22Rv1 (cell line): ENCODE measurements around the gene MAST2.
A peak's percentile ranks its signal among the peaks of the same experiment; 100 is the strongest.

Experiments used
- H3K27ac ChIP-seq: fragments of 450-650 bp; 2 replicates; pipeline ENCODE4 v1.5.1; 2017
- ZFX ChIP-seq: fragments of 450-650 bp; IDR thresholded peaks from 2 replicates; pipeline ENCODE4 v1.6.1; 2017; ENCODE audit warnings: antibody characterized with exemption, borderline replicate concordance
- TF ChIP-seq, protein P1 (sequence below): fragments of 450-650 bp; IDR thresholded peaks from 2 replicates; pipeline ENCODE4 v1.5.1; 2017; ENCODE audit warnings: mild to moderate bottlenecking

MAST2 gene

DNA sequence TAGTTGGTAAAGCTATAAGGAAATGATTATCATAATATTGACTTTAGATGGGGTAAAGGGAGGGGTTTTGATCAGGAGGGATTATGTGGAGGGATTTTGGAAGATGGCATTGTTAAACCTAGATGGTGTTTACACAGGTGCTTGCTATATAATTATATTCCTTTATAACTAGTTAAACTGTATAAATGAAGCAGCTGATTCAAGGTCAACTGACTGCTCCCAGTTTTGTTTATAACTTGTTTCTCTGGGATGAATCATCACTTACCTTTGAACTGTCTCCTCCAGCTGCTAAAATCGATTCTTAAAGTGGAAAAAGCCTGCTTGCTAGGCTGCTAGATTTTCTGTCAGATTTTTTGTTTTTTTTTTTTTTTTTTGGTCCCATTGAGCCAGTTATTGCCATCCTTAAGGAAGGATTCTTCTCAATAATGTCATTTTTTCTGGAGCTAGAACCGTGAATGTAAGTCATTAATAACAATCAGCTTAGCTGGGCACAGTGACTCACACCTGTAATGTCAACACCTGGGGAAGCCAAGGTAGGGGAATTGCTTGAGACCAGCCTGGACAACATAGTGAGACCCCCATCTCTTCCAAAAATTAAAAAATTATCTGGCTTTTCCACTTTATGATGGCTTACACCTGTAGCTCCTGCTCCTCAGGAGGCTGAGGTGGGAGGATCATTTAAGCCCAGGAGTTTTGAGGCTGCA lies 175.8 kb downstream of the MAST2 start:
- TF ChIP-seq, protein P1, sequence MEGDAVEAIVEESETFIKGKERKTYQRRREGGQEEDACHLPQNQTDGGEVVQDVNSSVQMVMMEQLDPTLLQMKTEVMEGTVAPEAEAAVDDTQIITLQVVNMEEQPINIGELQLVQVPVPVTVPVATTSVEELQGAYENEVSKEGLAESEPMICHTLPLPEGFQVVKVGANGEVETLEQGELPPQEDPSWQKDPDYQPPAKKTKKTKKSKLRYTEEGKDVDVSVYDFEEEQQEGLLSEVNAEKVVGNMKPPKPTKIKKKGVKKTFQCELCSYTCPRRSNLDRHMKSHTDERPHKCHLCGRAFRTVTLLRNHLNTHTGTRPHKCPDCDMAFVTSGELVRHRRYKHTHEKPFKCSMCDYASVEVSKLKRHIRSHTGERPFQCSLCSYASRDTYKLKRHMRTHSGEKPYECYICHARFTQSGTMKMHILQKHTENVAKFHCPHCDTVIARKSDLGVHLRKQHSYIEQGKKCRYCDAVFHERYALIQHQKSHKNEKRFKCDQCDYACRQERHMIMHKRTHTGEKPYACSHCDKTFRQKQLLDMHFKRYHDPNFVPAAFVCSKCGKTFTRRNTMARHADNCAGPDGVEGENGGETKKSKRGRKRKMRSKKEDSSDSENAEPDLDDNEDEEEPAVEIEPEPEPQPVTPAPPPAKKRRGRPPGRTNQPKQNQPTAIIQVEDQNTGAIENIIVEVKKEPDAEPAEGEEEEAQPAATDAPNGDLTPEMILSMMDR = no peak
- TF ChIP-seq ZFX = no peak
- peak overlapping the region; percentile 72 for H3K27ac ChIP-seq

DNA sequence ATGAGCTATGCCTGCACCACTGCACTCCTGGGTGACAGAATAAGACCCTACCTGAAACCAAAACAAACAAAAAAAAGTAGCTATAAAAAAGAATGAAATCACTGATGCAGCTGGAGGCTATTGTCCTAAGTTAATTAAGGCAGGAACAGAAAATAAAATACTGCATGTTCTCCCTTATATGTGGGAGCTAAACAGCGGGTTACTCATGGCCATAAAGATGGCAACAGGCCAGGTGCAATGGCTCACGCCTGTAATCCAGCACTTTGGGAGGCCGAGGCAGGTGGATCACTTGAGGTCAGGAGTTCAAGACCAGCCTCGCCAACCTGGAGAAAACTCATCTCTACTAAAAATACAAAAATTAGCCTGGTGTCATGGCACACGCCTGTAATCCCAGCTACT lies 176.4 kb downstream of the MAST2 start:
- TF ChIP-seq, protein P1 = no peak
- no peak for TF ChIP-seq ZFX

DNA sequence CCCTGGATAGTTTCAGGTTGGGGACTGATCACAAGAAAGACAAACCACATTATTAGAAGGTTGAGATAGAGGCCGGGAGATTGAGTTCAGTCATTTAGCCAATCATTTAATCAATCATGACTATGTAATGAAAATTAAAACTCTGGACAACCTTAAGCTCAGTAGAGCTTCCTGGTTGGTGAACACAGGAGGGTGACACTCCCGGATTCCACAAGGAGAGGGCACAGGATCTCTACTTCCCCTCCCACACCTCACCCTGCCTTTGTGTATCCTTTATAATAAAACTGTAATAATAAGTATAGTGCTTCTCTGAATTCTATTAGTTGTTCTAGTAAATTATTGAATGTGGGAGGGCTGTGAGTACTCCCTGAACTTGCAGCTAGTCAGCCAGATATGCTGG lies 178.9 kb downstream of the MAST2 start:
- no peak overlapping the region for H3K27ac ChIP-seq
- TF ChIP-seq ZFX = no peak
- TF ChIP-seq, protein P1 = no peak

More for the DNA sequence above, 176.4 kb downstream of the MAST2 start:
- H3K27ac ChIP-seq = peak overlapping the region; percentile 72

DNA sequence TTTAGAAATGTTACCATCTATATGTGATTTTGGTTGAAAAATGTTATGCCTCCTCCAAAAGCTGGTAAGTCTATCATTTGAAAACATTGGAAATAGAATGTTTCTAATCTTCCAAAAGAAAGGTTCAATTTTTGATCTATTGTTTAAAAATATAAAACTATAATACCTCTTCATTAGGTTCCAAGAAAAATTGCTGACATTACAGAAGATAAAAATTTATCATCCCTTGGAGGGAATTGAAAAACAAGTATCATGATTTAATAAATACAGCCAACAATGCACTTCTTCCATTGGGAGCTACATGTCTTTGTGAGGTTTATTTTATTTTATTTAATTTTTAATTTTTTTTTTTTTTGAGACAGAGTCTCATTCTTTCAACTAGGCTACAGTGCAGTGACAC lies 180.6 kb downstream of the MAST2 start:
- no peak for TF ChIP-seq ZFX
- TF ChIP-seq, protein P1 = no peak
- no peak overlapping the region for H3K27ac ChIP-seq

DNA sequence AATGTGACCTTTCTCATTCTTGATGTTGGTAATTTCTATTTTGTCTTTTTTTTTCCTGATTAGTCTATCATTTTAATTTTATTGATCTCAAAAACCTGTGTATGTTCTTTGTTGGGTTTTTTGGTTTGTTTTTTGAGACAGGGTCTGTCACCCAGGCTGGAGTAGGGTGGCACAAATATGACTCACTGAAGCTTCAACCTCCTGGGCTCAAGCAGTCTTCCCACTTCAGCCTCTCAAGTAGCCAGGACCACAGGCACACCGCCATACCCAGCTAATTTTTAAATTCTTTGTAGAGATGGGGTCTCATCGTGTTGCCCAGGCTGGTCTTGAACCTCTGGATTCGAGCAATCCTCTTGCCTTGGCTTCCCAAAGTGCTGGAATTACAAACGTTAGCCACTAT lies 183.8 kb downstream of the MAST2 start:
- no peak overlapping the region for H3K27ac ChIP-seq
- TF ChIP-seq, protein P1 = no peak
- no peak for TF ChIP-seq ZFX

DNA sequence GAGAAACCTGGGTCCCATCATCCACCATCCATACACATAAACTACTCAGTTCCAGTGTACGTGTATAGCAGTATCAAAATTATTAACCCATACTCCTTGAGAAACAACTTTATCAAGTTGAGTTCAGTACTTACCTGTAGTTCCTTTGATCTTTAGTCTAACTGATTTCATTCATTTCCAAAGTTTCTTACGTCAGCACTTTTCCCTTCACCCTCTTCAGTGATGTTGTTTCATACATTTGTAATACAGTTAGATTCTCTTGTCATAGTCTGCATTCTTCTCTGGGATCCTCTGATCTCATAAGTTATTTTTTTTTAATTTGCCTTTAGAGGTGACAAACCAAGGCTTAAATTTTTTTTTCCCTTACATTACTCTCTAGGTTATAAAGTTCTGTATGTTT lies 185.8 kb downstream of the MAST2 start:
- no peak overlapping the region for H3K27ac ChIP-seq
- TF ChIP-seq ZFX = no peak
- TF ChIP-seq, protein P1 = no peak

DNA sequence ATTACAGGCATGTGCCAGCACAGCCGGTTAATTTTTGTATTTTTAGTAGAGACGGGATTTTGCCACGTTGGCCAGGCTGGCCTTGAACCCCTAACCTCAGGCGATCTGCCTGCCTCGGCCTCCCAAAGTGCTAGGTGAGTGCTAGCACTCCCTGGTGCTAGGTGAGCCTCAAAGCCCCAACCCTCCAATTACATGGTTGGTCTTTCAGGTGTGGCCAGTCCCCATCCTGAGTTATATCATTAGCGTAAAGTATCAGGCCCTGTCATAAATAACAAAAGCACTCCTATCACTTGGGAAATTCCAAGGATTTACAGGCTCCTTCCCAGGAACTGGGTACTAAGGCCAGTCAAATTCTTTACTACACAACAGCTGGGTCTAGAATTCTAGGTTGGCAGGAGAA lies 191.0 kb downstream of the MAST2 start:
- TF ChIP-seq, protein P1 = no peak
- TF ChIP-seq ZFX = no peak
- no peak overlapping the region for H3K27ac ChIP-seq
